ENCODE results near the gene GMPS.
A peak's percentile ranks its signal among the peaks of the same experiment; 100 is the strongest.
"Not testable (repeated sequence)": the region's sequence is repeated elsewhere in the genome, so short reads cannot be mapped to it uniquely, and the experiment has no call there.

The GMPS gene
- 47.1 to 102 reads per million in 2 donors for total RNA-seq

DNA sequence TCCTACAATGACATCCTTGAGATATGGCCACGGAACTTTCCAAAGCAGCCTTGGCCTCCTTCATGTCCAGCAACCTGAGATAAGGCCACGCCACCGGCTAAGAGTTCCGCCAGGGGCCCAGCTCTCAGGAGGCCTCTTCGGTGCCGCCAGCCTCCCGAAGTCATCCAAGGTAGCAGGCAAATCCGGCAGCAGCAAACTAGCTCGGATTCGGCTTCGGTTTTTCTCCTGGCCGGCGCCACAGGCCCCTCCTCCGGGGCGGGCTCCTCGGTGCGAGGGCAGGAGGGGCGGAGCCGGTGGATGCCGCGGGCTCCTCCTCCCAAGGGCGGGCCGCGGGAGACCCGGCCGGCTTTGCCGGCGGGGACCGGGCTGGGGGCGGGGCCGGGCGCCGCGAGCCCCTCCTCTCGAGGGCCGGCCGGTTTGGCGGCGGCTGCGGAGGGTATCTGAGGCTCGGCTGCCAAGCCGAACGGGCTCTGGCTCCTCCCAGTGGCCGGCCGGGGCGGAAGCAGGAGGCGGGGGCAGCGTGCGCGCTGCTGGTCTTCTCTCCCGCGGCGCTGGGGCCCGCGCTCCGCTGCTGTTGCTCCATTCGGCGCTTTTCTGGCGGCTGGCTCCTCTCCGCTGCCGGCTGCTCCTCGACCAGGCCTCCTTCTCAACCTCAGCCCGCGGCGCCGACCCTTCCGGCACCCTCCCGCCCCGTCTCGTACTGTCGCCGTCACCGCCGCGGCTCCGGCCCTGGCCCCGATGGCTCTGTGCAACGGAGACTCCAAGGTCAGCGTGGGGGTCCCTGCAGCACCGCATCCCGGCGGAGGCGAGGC is at the start of gene GMPS:
Gene GMPS (plus strand): TSS at position 518 of the 812 bp plus-strand sequence. CDS start 221 bp downstream, at position 739.
- DNase-seq: peak; percentile 91

DNA sequence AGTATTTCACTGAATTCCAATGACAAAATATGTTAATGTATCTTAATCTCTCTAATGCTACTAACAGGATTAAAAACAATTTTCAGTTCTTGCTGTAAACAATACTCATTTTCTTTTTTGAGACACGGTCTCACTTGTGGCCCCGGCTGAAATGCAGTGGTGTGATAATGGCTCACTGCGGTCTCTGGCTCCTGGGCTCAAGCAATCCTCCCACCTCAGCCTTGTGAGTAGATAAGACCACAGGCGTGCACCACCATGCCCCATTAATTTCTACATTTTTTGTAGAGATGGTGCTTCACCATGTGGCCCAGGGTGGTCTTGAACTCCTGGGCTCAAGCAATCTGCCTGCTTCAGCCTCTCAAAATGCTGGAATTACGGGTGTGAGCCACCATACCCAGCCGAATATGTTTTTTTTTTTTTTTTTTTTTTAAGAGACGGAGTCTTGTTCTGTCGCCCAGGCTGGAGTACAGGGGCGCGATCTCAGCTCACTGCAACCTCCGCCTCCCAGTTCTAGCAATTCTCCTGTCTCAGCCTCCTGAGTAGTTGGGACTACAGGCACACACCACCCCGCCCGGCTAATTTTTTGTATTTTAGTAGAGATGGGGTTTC is 41.9 kb upstream of the GMPS start:
- not testable (repeated sequence) for DNase-seq

DNA sequence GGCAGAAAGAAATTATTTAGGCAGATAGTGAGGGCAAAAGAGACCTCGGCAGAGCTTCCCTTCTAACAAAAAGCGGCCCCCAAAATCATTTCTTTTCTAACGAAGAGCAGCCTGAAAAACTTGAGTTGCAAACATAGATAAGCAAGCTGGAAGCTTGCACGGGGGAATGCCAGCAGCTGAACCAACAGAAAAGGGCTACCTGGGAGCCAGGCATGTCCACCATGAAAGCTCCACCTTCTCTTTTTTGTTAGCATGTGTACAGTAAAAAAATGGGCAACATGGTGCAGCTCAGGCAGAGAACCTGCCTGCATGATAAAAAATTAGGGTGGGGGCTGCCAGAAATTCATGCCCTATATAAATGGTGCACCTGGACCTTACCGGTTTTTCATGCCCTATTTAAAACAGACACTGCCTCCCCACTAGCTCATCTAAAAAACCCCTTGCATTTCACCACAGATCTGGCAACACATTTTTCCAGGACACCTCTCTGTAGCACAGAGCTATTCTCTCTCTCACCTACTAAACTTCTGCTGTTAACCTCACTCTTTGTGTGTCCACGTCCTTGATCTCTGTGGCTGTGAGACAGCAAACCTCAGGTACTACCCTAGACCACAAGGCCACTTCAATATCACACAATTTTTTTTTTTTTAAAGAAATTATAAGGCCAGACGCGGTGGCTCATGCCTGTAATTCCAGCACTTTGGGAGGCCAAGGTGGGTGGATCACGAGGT is 34.9 kb upstream of the GMPS start:
- DNase-seq: no peak

DNA sequence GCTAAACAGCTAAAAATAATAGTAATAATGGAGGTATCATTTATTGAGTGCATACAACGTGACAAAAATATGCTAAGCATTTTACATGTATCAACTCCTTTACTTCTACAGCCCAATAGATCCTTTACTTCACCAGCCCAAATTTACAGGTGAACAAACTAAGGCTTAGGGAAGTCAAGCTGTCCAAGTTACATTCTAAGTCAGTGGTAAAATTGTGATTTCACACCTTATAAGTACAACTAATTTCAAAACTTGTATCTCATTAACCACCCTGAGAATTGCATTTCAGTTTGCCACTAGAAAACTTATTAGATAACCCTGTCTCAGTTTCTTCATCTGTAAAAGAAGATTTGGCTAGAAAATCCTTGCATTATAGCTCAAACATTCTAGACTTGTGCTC is 26.9 kb upstream of the GMPS start:
- no peak for DNase-seq

DNA sequence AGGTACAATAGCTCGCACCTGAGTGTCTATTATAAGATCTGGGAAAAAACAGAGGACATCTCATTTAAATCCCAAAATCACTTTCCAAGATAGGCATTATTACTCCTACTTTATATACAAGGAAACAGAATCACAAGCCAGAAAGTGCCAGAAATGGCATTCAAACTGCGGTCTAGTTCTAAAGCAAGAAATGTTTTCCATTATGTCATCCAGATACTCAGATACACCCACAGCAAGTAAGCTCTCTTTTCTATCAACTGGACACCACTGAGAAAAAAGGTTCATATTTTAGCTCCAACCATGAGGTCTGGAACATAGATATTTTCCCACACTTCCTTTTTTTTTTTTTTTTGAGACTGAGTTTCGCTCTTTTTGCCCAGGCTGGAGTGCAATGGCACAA is 24.3 kb upstream of the GMPS start:
- no peak for DNase-seq

DNA sequence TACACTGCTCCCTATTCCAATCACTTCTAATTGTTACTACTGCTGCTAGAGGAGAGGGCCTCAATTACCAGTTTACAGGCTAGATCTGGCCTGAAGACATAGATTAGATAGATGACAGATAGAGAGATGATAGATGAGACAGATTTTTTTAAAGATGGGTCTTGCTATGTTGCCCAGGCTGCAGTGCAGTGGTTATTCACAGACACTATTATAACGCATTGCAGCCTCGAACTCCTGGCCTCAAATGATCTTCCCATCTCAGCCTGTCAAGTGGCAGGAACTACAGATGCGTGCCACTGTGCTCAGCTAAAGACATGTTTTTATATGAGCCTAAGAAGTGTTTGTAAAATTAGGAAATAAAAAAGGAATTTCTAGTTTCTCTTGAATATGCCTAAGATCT is 22.5 kb upstream of the GMPS start:
- DNase-seq: no peak

DNA sequence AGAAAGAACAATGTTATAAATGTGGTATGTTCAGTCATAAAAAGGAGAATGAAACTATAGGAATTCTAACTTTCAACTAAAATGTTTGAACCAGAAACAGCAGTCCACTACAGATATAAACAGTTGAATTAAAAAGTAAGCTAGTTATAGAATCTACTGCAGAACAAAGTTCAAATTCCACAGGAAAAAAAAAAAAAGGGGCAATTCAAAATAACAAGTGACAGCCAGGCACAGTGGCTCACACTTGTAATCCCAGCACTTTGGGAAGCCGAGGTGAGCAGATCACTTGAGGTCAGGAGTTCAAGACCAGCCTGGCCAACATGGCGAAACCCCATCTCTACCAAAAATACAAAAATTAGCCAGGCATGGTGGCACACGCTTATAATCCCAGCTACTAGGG is 21.0 kb upstream of the GMPS start:
- DNase-seq: not testable (repeated sequence)

DNA sequence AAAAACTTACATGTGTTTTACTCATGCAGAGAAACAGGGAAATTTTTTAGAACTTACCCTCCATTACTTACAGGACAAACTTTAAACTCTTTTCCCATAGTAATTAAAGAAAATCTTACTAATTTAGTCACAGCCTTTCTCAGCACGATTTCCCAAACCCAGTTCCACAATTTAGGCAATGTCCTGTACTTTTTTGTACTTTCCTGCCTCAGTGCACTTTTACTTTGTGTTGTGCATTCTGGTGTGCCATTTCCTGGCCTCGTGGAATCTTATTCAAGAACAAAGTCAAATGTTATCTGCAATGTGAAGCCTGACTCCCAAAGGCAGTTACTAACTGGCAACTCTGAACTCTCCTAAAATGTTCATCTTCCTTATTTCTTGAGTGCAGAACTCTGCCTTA is 18.1 kb upstream of the GMPS start:
- no peak for DNase-seq

DNA sequence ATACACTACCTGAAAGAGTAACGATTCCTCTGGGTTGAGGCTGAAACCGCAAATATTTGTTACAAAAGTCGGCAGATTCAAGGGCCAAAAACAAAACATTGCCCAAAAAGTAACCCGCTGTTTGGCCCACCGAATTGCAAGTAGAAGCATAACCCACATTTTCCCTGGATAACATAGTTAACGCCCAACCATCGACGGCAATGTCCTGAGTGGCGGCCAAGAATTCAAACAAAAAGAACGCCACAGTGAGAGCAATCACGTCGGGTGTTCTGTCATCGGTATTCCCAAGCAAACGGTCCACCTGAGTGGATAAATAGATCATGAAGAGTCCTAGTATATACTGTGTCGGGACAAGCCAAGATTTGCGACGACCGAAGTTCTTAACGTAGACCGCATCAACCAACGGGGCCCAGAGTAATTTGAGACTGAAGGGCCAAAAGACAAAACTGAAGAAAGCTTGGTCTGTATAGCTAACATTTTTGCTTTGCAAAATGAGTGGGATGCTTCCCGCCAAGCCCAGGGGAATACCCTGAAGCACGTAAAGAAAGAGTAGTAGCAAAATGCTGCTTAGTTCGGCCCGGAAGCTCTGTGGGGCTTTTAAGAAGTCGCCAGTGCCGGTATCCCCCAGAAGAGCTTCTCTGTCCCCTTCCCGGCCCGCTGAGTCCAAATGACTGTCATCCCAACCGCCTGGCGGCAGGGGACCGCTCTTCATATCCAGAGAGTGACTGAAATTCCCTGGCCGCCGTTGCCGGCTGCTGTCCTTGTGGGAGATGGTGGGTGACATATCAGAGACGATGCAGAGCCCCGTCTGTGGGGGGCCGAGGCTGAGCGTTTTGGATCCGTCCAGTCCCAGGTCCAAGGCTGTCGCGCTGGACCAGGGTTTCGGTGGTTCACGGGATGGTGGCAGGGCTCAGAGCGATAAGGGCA is 17.0 kb upstream of the GMPS start:
- DNase-seq: peak; percentile 21

DNA sequence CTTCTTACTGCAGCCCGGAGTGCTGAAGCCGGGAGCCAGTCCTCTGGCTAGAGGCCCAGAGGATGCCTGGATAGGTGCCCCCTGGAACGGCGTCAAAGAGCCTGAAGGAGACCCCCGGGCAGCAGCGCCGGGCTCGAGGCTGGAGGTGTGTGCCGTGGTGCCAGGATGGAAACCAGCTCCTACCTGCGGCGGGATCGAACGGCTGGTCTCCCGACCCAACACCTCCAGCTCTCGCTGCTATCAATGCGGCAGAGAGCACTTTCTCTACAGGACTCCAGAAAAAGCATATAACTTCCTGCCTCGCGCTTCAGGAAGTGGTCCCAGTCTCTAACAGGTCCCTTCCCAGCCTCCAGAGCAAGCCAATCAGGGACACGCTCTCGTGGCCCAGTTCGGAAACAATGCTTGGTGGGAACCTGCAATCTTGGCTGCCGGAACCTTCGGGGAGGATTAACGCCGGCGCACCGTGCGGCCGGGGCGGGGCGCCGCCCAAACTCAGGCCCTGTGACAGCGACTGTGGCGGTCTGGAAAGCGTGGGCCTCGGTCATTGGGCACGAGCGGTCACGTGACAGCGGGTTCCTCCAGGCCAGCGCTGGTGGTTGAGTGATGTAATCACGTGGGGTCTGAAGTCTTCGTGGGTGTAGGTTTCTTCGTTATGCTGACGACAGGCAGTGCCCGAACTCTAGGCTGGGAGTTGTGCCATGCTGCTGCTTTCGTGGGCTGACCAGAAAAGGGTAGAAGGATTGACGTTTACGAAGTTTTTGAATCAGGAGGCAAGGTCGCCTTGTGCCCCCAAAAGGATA is 16.1 kb upstream of the GMPS start, which contains the start of gene SLC33A1:
Gene SLC33A1 (minus strand): TSS at position 287 of the 800 bp plus-strand sequence. CDS start 430 bp downstream, outside the sequence.
- DNase-seq: peak; percentile 97

DNA sequence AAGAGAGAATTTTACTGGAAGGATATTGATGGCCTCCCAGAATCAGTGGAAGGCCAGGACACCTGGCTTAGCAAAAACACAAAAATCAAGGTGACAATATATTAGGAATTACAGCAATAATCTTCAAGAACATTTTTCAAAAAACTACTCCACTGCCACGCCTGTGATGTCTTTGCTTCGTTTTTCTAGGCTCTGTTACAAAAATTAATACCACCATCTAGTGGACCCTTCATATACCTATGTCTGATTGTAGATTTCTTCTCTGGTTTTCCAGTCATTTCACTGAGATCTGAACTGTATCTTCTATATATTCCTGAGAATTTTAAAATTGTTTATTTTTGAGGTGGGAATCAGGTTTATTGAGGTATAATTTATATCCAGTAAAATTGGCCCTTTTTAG is 10.6 kb upstream of the GMPS start:
- DNase-seq: no peak

DNA sequence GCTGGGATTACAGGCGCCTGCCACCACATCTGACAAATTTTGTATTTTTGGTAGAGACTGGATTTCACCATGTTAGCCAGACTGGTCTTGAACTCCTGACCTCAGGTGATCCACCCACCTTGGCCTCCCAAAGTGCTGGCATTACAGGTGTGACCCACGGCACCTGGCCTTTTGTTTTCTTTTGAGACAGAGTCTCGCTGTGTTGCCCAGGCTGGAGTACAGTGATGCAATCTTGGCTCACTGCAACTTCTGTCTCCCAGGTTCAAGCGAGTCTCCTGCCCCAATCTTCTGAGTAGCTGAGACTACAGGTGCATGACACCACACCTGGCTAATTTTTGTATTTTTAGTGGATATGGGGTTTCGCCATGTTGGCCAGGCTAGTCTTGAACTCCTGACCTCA is 10.0 kb upstream of the GMPS start:
- not testable (repeated sequence) for DNase-seq

DNA sequence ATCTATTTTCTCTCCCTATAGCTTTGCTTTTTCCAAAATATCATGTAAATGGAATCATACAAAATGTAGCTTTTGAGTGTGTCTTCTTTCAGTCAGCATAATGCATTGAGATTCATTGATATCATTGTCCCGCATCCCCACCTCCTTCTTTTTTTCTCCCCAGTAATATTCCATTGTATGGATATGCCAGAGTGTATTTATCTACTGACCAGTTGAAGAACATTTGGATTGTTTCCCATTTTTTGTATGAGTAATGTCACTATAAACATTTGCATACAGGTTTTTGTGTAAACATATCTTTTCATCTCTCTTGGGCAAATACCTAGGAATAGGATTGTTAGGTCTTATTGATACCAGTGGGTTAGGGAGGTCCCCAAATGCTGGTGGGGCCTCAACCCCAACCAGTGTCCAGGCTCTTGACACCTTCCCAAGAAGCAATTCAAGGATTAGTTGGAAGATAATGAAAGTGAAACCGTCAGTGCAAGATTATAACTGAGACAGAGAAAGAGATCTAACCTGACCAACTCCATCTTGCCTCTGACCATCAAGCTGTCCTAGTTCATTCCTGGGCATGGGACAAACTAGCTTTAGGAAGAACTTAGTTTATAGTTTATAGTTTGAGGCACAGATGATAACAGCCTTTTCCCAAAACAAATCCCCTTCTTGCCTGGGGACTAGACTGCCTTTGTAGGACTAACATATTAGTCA is 8.8 kb upstream of the GMPS start:
- no peak for DNase-seq

DNA sequence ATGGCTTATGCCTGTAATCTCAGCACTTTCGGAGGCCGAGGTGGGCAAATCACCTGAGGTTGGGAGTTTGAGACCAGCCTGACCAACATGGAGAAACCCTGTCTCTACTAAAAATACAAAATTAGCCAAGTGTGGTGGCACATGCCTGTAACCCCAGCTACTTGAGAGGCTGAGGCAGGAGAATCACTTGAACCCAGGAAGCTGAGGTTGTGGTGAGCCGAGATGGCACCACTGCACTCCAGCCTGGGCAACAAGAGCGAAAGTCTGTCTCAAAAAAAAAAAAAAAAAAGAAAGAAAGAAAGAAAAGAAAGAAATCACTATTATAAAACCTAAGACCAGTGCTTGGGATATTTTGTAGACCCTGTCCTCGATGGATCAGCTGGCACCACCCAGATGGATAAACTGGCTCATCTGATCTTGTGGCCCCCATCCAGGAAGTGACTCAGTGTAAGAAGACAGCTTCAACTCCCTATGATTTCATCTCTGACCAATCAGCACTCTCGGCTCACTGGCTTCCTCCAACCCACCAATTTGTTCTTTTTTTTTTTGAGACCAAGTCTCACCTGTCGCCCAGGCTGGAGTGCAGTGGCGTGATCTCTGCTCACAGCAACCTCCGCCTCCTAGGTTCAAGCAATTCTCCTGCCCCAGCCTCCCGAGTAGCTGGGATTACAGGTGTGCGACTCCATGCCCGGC is 8.0 kb upstream of the GMPS start:
- peak; percentile 41 for DNase-seq

DNA sequence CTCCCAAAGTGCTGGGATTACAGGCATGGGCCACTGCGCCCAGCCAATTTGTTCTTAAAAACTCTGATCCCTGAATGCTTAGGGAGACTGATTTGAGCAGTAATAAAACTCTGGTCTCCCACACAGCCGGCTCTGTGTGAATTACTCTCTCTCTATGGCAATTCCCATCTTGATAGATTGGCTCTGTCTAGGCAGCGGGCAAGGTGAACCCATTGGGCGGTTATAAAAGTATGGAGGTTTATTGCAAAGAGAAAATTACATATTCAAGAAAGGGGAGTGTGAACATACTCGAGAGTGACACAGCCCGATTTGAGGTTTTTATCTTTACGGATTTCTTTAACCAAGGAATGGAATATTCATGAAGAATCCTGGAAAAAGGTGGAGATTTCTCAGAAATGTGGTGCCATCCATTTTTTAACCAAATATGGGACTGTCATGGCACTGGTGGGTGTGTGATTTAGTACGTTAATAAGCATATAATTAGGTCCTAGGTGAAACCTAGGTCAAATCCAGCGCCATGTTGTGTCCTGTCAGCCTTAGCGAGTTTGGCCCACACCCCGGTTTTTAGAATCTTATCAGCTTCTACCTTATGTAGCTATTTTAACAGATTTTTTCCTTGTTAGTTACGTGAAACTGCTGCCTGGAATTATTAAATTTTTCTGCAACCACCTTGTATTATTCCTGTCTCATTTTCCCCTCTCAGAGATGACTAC is 7.2 kb upstream of the GMPS start:
- DNase-seq: no peak

DNA sequence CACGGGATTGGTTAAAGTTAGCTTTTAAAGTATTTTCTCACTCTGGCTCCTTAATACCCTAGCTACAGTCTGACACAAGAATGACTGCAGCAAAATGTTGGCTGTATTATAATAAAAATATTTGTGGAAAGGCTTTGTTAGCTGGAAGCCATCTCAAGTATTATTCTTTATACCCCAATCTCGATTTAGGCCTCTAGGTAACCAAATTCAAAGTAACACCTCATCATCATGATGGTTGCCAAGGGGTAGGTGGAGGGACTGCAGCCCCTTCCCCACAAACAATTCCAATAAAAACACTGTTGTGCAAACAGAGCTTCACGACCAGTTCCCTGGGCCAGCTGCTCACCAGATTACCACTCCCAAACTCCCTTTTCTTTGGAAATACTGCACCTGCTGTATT is 759 bp upstream of the GMPS start:
- no peak for DNase-seq

DNA sequence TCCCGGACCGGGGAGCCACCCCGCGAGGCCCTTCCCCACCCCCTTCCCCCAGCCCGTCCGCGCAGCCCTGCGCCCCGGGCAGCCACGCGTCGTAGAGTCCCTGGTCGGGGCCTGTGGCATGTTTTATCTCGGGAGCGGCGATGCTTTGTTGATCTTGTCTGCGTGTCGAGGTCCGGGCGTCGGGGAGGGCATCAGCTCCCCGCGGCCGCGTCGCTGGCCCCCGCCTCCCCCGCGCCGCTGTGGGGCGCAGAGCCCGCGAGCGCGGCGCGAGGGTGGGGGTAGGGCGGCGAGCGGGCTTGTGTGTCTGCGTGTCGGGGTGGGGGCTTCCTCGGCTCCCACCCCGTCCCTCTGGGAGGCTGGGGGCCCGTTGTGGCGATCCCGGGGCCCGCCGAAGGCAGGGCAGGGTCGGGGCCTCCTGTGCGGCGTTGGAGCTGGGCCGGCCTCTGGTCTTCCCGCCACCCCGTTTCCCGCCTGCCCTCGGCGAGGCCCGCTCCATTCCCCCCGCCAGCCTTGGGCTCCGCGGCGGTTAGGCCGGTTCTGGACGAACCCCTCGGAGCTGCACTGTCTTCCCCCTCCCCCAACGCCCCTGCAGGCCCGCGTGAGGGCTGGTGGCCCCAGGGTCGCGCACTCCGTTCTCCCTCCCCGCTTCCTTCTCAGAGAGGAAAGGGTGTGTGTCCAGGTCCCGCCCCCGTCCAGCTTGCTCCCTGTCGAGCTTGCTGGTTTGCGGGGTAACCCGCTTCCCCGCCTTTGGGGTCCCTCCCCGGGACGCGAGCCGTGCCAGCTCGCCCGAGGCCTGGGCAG is 695 bp downstream of the GMPS start:
- peak; percentile 24 for DNase-seq

DNA sequence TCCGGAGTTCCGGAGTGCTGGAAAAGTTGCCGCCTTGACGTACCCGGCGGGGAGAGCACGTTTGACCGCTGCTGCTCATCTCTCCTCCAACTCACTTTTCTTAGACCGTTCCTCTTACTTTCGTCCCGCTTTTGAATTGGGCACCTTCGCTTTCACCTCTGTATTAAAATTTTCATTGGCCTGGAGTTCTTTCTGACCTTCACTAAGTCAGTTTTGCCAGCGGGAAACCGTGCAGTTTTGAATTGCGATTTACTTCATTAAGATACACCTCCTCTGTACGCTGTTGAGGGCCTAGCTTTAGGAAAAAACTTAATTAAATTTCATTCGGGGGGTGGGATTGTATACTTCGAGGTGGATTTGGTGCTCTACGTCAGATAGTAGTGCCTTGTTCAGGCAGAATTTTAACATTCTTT is 1.3 kb downstream of the GMPS start:
- no peak for DNase-seq
